ENCODE measurements around the gene TTBK2. TPM values are rescaled to one million over a fixed set of nuclear protein-coding genes. Genes with fewer than 3 reads are reported as not detected.

The TTBK2 gene
- total and polyA plus RNA-seq, 10 of the 15 experiments (the other 5 are each of a cell fraction or from before 2014, with no cell fraction given): 0.66 to 9.1 (median 3.7) TPM

- TF ChIP-seq CUX1 (IDR thresholded peaks at IDR 0.05; ENCODE audit: insufficient replicate concordance, low read depth, low read length) (no peak), ZZZ3 (IDR thresholded peaks at IDR 0.05; ENCODE audit: control insufficient read depth, insufficient read length, low read depth) (no peak), NR2C2 (IDR thresholded peaks at IDR 0.05; ENCODE audit: borderline replicate concordance, control insufficient read depth, insufficient read length, low read depth) (no peak), NR2F1 (conservative IDR thresholded peaks at IDR 0.05) (no peak), SMAD5 (IDR thresholded peaks at IDR 0.05; ENCODE audit: low read depth) (no peak), CEBPB (IDR thresholded peaks at IDR 0.05; ENCODE audit: borderline replicate concordance in 1 of 2, low read depth in 2 of 2, low read length in 2 of 2) (no peak), ZNF384 (IDR thresholded peaks at IDR 0.05; ENCODE audit: borderline replicate concordance, low read depth, low read length) (no peak)
Observed at GRCh38 chr15:42826251-42826890, 94.2 kb downstream of the TTBK2 start (continued).

- ChIA-PET CTCF (no interaction called here), RAD21 (ENCODE audit: unreplicated experiment) (no interaction called here), POLR2A (no interaction called here), SMC1A (ENCODE audit: uncharacterized antibody, unreplicated experiment) (no interaction called here)
- Histone ChIP-seq H3K4me2 (ENCODE audit: control insufficient read depth, insufficient read depth) (no peak overlapping the region), H3K9me3 (replicated peaks; ENCODE audit: control insufficient read depth, insufficient read depth, low read length) (no peaks in the 10 kb centered on the region), H3K9ac (ENCODE audit: control insufficient read depth, insufficient read depth, low read length) (no peak overlapping the region), H4K20me1 (ENCODE audit: control insufficient read depth, insufficient read depth) (no peaks in the 10 kb centered on the region), H3K4me3 (no peak overlapping the region), H3K27ac (ENCODE audit: control insufficient read depth, insufficient read depth) (no peak overlapping the region), H3K4me1 (ENCODE audit: control insufficient read depth, insufficient read depth, low read length) (no peaks in the 10 kb centered on the region), H3K27me3 (replicated peaks in 1 of 2; ENCODE audit: control insufficient read depth in 2 of 2, insufficient read depth in 2 of 2, low read length in 1 of 2) (no peaks in the 10 kb centered on the region), H2AFZ (ENCODE audit: control insufficient read depth, low read depth, low read length) (no peak overlapping the region), H3K36me3 (ENCODE audit: control insufficient read depth in 2 of 2, insufficient read depth in 2 of 2, low read length in 1 of 2) (no peaks in the 10 kb centered on the region), H3K79me2 (ENCODE audit: control insufficient read depth, insufficient read depth, low read length) (no peaks in the 10 kb centered on the region)
- ATAC-seq (no peak), DNase-seq (ENCODE audit: low read depth, low spot score) (no peak), FAIRE-seq (no peak)
- TF ChIP-seq YY1 (IDR thresholded peaks at IDR 0.05; ENCODE audit: low read depth, low read length) (no peak), SMC3 (IDR thresholded peaks at IDR 0.05; ENCODE audit: borderline replicate concordance, low read length) (no peak)
- WGBS (ENCODE audit: insufficient coverage, insufficient replicate concordance, low lambda C conversion rate, missing lambda C conversion rate): 97% methylated on average over 8 of the region's 8 CpGs
- in situ Hi-C loops (cut with MboI): no loop called here
- intact Hi-C loops (cut with micrococcal nuclease; ENCODE audit: unreplicated experiment): no loop called here
- BruUV-seq (replicated peaks): no TSS peak
Observed at GRCh38 chr15:42825599-42825998, 95.0 kb downstream of the TTBK2 start.
